ENCODE measurements around the gene CLTCL1.

DNA sequence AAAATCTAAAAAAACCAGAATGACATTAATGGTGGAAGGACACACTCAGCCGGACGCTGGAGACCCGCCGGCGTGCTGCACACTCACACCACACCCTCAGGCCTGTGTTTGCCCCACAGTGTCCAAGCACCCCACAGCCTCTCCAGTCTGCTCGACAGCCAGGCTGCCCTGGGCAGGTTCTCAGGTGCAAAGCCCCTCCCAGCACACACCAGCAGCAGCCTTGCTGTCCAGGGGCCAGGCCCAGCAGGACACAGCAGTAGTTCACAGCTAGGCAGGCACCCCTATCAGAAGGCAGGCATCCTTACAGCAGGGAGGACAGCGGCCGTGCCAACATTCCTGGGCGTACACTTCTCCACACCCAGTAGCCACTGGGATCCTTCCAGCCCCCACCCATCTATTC lies 111.3 kb downstream of the CLTCL1 start:
- TF ChIP-seq, protein P1, sequence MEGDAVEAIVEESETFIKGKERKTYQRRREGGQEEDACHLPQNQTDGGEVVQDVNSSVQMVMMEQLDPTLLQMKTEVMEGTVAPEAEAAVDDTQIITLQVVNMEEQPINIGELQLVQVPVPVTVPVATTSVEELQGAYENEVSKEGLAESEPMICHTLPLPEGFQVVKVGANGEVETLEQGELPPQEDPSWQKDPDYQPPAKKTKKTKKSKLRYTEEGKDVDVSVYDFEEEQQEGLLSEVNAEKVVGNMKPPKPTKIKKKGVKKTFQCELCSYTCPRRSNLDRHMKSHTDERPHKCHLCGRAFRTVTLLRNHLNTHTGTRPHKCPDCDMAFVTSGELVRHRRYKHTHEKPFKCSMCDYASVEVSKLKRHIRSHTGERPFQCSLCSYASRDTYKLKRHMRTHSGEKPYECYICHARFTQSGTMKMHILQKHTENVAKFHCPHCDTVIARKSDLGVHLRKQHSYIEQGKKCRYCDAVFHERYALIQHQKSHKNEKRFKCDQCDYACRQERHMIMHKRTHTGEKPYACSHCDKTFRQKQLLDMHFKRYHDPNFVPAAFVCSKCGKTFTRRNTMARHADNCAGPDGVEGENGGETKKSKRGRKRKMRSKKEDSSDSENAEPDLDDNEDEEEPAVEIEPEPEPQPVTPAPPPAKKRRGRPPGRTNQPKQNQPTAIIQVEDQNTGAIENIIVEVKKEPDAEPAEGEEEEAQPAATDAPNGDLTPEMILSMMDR (IDR thresholded peaks at IDR 0.05): no peak
- TF ChIP-seq POLR2A (IDR thresholded peaks at IDR 0.05): no peak

All from testis (tissue), 2 donors.